Hematopoietic multipotent progenitor cell treated with erythropoietin and hydrocortisone succinate and interleukin-3 and kit ligand, for 15 days (in vitro differentiated cells): ENCODE data around the gene DPP4.

ENCODE experiments used
- DNase-seq: peaks from one replicate; pipeline ENCODE4 v3.0.0-alpha.2; 2015; ENCODE audit warnings: low spot score

The DPP4 gene

DNA sequence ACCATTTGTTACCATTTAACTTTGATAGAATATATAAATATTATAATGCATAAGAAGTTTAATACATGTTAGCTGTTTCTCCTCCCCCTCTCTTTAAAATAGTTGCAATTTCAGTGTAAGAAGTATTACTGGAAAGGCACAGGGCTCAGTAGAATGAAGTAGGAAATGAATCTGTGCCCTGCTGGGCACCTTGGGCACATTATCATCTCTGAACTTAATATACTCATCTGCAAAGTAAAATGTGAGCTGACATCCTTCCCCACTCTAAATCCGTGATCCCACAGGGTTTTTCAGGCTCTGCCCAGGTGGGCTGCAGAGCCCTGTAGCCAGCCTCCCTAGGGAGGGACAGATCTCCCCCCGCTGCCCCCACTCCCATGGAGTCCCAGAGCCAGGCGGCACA lies 56.8 kb downstream of the DPP4 start:
- DNase-seq: no peak

DNA sequence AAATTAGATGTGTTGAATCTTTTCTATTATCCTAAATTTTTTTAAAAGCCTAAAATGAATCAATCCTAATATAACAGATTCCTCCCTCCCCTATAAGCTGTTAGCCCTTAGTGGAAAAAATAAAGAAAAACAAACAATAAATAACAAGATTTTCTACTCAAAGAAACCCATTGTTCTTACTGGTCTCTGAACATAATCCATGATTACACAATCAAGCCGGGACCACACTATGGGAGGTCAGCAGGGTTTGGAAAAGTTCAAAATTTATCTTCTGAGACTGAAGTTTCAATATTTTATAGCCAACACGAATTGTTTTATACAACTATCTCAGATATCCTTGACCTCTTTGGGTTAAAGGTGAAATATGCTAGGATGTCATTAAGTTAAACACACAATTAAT lies 57.9 kb downstream of the DPP4 start:
- no peak for DNase-seq

DNA sequence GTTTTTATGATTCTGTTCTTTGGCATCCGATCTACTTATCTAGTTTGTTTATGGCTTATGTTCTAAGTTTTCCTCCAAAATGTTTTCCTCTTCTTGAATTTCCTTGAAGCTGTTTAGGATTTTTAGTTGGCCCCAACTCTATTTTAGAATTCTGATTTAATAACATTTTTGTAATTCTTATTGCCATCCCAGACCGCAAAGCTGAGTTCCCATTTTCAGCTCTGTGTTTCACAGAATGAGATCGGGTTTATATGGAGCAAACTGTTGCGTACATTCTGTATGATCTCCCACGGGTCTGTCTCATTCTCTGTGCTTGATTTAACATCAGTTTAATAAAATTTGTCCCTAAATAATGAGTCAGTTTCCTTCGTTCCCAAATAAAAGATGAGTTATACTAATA lies 59.3 kb downstream of the DPP4 start:
- no peak for DNase-seq

DNA sequence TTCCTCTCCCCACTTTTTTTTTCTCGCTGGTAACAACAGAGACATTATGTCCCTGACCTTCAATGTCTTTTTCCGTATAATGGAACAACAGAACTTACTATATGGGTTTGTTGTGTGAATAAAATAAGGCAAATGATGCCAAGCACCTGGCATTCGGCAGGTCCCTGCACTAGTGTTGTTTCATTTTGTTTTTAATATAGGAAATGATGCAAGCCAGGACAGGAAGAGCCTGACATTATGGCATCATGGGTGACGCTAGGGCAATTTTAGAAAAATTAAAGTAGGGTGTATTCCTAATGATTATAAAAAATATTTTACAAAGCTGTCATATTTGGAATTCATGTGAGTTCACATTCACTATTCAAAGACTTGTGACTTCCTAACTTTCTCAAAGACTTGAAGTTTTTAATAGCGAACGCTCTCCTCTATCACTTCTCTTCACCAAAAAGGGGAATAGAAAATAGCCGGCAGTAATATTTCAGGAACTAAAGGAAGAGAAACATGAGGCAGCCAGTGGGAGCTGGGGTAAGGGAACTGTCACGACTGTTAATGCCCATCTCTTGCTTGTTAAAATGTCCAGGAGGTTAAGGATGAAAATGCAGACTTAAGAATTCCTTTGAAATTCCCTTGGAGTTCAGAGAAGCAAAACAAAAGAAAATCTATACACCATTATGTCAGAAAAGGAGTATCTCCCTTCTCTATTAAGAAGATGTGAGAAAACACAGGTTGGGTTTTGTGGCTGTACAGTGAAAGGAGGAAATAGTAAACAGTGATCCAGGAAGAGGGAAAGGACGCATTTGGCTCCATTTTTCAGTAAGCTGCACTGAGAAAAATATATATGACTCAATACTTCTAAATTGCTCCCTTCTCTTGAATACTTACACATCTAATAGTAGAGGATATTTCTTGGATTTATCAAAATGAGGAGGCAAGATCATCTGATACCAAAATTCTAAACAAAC lies 60.2 kb downstream of the DPP4 start:
- no peak for DNase-seq

DNA sequence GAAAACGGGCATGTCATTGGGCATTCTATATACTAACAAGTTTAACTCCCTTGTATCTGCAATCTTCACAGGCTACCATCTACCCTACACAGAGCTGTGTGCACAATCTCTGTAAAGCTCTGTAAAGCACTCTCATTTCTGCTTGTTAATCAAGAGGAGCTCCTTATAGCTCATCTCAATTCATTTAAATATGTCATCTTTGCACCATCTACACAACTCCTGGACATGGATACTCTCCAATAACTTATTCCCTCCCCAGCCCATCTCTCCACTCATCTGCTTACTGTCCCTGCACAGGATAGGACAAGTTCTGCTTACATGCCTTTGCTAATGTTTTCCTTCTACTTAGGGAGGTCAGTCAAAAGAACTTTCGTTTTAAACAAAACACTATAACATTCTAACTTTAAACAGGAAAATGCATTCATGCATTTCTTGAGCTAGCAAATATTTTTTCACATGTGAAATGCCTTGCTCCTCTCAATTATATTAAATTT lies 61.4 kb downstream of the DPP4 start:
- no peak for DNase-seq

DNA sequence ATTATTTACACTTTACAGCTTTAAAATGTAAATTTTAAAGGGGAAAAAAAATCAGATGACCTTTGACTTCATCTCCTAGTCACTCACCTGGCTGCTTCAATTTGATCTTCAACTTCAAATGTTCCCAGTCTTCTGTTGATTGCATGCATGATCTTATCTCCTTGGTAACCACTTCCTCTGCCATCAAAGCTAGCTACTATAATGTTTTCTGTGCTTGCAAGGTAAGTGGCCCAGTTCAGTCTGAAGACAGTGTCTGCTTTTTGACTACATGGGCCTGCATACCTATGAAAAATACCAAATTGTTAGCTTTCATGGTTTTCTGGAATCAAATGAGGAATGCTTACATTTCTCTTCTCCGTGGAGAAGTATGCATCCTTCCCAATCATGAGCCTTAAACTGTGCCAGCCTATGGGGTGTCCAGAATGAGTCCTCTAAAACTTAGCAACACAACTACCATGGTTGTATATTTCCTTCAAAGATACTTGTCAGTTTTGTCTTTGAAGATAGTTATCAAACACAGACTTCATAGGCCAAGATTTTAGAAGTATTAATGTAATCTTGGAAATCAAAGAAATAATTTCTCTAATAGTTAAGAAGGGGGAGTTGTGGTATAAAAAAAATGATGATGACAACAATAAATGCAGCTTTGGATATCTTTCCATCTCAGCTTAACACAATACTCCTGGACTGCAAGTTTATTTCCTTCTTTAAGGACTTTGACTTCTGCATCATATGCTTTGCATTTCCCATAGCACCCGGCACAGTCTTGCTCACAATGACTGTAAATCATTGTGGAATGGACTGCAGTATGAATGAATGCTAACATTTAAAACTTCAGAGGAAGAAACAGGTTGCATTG lies 62.1 kb downstream of the DPP4 start:
- DNase-seq: no peak

DNA sequence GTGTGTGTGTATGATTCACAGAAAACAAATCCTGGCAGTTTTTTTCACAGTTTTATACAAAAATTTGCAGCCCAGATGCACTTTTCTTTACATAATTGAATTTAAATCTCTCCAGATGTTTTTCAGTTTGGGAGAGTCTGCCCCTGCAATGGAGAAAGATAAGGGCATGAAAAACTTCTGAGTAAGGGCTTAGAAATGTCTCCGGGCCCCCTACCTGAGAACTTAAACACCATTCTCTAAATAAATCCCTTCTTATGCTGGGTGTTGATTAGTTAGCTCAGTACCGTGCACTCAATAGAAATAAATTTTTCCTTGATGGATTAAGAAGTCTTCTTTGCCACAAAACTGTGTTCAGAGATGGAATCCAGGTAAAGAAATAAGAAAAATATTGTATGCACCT lies 64.5 kb downstream of the DPP4 start:
- DNase-seq: no peak

DNA sequence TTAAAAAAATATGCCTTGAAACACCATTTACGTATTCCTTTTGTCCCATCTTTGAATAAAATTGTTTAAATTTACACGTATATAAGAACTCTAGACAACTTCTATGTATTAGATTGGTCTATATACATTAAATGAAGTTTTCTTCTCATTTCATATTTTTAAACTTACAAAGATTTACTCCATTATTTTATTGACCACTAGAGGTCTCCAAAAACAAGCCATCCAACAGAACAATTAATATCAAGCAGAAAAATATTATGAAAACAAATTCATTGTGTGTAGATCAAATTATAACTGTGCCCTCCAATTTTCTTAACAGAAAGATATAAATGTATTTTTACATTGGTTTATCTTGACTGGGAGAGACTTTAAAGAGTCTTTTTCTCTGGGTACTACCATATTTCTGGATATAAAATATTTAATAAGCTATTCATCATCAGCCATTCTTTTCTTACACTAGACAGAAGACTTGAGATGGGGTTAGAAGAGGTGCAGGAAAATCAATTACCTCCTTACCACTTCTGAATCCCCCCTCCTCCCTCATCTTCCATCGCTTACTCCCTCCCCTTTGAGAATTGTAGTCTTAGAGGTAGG lies 66.5 kb downstream of the DPP4 start:
- DNase-seq: peak; percentile 4

DNA sequence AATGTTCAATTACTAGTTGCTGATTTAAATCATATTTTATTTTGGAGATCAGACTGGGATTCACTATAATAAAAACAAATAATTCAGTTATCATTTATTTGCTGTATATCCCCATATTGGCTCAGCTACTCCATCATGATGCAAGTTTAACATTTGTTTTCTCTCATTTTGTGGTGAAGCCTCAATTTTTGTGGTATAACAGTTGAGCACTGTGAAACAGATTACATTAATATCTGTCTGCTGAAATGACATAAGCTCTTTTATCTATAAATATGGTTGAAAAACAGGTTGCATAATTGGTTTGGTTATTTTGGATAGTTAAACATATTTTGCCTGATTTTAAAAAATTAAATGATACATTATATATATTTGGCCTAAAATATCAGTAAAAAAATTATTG lies 67.7 kb downstream of the DPP4 start:
- DNase-seq: no peak

DNA sequence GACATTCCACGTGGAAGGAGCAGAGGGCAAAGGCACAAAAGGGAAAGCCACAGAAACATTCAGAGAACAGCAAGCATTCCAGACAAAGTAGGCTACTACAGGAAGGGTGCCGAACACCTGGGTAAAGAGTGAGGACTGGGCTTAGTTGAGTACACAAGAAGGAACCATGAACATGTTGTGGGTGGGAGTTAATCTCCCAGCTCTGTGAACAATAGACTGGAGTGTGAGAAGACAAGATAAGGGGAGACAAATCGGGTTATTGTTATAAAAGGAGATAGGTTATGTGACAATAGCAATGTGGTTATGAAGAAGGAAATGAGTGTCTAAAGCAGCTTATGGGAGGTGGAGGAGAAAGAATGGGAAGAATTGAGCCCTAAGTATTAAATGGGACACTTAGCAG lies 70.0 kb downstream of the DPP4 start:
- no peak for DNase-seq

DNA sequence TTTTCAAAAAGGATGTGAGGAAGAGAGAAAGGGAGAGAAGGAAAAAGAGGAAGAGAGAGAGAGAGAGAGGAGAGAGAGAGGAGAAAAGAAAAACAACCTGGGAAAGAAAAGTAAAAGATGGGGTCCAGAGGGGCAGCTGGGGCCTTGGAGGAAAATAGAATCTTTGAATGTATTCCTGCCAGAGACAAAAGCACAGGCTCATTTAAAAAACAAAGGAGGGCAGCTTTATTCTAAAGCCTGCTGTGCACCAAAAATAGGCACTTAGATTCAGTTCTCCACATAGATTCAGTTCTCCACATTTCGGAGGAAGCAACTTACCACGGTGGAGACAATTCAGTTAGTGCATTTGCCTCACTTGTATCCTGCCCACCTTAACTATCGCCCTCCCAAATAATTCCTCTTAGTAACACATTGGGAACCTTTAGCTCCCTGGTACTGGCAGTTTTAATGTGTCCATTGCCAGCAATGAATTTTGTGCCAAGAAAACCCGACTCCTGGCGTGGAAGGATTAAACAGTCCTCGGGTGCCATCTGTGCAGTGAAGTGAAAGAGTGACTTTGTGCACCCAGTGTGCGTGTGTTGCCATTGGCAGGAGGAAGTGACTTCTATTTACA lies 71.3 kb downstream of the DPP4 start:
- no peak for DNase-seq

DNA sequence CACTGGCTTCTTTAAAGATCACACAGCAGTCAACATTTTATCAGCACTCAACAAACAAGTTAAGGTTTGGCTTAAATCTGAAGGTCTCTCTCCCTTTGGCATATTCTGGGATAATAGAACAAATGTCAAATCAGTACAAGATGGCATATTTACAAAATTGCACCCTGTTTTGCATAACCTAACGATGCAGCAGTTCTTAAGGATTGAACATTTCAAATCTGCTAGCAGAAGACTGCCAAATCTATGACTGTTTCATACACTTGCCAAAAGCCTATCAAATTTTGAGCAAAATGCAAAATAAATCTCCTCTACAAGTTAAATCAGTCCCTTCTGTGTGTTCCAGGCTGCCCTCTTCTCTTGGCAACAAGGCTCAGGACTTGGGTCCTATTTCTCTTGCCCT lies 73.6 kb downstream of the DPP4 start:
- no peak for DNase-seq

DNA sequence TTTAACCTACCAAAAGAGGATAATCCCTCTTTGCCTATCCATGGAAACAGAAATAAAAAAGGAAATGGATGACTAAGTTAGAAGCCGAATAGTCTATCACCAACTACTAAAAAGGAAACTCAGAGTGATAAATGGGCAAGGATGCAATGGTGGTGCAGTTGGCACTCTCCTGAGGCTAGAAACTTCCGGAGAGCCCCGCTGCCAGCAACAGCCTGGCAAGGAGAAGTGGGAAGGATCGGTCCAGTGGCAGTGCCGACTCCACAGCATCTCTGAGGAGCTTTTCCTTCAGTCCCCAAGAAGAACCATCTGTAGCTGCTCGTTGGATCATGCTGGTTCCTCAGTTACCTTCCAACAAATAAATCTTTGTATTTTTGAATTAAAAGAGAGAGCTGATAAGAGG lies 74.7 kb downstream of the DPP4 start:
- DNase-seq: no peak

DNA sequence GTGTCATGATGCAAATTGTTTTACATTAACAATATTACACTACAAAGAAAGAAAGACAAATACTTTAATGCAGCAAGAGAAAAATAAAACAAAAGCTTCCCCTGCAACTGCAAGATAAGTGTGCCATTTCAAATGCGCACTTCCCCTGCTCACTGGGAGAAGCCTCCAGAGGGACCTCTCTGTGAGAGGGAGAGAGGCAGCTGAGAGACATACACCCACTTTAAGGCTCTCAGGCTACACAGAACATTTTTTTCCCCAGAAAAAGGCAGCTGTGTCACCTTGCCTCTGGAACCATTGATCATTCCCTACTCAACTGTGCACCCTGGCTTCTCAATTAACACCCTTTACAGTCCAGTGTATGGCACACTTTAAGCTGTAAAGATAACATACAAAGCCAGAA lies 75.2 kb downstream of the DPP4 start:
- DNase-seq: no peak

DNA sequence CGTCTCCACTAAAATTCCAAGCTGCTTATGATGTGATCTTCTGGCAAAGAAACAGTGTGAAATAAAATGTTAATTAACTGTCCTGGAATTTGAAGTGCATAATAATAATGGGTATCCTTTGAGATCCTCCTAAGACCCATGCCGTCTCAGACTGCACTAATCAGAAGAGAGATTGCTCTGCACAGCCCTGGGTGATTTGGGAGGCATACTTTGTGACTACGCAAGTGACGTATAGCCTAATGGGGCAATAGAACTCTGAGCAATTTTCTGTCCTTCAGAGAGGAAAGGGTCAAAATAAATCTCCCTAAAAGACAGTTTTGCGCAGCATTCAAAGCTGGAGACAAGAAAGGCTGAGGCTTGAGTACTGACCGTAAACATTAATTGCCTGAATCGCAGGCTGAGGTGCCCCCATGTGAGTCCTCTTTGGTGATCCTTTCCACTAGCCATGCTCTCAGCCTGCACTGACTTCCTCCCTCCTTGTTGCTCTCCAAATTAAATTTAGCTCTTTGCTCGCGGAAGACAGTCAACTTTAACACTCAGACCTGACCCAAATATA lies 76.0 kb downstream of the DPP4 start:
- no peak for DNase-seq

DNA sequence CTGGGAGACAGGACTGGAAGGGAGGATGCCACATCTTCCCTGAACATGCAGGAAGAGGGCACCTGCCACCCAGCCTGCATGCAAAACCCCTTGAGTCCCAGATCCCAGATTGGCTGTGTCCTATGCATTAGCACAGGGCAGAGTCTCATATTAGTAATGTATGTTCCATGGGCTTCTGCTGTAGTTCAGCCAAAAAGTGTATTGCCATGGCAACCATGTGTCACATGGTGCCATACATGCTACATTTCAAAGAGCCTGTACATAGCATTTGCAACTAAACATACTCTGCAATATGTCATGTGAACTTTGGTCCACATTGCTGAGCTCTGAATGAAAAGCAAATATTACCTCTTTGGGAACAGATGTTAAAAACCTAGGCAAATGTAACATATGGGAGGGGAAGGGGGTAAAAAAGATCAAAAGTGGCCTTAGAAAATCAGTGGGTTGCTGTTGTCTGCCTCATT lies 78.4 kb downstream of the DPP4 start:
- DNase-seq: no peak

DNA sequence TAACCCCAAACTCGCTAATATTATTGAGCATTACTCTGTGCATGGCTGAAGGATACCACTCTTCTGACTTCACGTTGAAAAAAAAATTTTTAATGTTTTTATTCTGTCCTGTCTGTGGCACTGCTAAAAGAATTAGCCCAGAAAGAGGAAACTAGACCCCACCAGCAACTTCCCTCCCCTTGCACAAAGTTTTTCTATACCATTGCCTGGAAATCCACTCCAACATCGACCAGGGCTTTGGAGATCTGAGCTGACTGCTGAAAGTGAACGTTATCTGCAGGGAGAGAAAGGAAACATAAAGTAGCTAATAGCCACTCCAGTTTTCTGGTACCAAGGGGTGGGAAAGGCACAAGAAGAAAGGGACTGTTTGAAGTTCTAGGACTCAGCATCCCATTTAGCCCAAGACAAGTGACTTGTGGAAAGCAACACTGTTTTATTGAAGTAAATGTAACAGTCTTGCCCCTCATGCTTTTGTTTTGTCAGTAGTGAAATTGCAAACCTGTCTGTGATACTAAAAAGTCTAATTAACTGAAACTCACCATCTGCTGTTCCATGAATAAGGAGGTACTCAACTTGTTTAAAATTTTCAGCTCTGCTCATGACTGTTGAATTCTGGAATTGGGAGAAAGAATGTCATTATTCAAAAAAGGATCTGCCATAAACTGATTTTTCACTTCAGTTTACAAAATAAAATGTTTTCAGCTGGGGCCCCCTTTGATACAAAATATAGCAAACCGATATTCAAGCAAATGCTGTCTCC lies 79.1 kb downstream of the DPP4 start:
- DNase-seq: no peak

DNA sequence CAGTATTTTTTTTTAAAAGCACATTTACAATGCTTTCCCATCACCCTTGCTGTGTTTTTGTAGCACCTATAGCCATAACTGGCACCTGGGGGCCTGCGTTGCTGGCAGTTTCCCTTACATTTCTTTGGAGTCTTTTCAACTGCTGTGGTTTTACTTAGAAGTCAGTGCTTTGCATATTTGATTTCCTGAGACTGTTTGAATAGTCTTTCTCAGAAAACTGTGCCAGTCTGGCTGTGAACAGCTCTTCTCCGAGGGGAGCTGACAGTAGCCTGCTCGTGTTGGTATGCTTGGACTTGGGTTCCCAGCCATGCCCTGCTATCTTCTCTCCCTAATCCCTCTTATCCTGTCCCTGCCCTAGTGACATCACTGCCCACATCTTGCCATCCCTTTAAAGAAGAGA lies 81.5 kb downstream of the DPP4 start:
- no peak for DNase-seq

DNA sequence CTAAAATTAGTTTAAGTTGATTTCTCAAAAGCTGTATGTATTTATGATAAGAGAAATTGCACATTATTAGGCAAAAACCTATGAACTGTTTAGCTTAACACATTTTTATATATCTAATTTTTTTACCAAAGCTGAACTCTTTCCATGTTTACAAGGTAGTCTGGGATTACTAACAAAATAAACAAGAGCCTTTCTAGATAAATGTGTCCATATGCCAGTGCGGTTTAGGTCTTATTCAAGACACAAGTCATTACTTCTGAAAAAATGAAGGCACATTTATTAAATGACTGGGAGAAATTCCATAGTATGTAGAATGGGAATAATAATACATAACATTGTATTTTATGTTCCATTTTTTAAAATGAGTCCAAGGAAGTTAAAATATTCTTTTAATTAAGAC lies 82.0 kb downstream of the DPP4 start:
- no peak for DNase-seq

DNA sequence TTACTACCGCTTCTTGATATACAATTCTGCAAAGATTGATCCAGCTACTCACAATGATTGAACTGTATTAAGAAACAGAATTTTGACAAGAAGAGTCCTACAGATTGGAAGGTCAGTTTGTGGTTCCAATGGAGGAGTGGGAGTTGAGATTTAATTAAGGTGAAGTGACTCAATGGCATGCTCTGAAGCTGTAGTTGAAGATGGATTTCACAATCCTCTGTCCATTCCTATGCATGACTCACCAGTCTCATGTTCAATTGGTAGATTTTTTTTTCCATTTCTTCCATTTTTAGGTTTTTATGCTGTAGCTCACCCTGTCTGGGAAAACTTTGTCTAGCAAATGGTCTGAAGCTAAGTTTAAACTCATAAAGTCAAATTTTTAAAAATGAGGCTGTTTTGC lies 83.3 kb downstream of the DPP4 start:
- no peak for DNase-seq

DNA sequence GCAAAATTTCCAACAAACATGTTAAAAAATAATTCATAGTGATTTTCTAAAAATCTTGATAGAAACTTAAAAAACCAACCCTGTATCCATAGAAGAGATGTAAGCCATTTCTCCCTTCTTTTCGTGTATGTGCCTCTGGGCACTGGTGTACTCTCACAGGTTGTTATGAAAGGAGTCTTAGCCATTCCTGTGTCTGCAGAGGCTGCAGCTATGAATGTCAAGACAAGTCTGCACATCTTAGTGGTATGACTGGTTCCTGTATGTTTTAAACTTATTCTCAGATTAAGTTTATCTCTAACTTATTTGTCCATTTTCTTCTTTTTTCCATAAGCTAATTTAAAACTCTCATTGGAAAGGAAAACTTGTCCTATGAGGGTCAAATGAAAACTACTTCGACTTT lies 84.0 kb downstream of the DPP4 start:
- no peak for DNase-seq
